ENCODE data around the gene CDK10.

DNA sequence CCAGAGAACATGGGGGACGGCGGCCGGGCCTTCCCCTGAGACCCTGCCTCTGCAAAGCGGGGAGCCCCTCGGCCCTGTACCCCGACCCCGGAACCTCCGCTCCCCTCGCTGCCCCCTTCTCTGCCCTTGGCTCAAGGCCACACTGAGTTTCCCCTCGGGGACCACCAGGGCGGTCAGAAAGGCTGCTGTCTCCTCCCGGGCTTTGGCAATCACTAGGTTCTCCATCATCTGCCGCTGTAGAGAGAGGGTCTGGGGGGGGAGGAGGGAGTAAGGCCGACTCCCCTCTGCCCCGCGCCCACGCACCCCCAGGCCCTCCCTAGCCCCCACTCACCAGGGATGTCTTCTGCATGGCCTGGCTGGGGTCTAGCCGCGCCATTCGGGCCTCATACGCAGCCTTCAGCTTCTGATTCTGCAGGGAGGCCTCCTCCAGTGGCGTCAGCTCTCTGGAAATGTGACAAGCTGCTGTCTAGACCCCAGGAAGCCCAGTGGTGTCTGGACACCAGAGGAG lies 25.8 kb downstream of the CDK10 start:
- TF ChIP-seq, protein P1, sequence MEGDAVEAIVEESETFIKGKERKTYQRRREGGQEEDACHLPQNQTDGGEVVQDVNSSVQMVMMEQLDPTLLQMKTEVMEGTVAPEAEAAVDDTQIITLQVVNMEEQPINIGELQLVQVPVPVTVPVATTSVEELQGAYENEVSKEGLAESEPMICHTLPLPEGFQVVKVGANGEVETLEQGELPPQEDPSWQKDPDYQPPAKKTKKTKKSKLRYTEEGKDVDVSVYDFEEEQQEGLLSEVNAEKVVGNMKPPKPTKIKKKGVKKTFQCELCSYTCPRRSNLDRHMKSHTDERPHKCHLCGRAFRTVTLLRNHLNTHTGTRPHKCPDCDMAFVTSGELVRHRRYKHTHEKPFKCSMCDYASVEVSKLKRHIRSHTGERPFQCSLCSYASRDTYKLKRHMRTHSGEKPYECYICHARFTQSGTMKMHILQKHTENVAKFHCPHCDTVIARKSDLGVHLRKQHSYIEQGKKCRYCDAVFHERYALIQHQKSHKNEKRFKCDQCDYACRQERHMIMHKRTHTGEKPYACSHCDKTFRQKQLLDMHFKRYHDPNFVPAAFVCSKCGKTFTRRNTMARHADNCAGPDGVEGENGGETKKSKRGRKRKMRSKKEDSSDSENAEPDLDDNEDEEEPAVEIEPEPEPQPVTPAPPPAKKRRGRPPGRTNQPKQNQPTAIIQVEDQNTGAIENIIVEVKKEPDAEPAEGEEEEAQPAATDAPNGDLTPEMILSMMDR (IDR thresholded peaks at IDR 0.05; ENCODE audit: poor library complexity, severe bottlenecking): no peak
- TF ChIP-seq EZH2 (IDR thresholded peaks at IDR 0.05; ENCODE audit: borderline replicate concordance, insufficient read depth, low read length, poor library complexity, severe bottlenecking) (no peak), EP300 (conservative IDR thresholded peaks at IDR 0.05; ENCODE audit: poor library complexity, severe bottlenecking) (no peak), TAF1 (IDR thresholded peaks at IDR 0.05; ENCODE audit: low read depth) (no peak), POLR2AphosphoS5 (IDR thresholded peaks at IDR 0.05) (no peak), SMC3 (conservative IDR thresholded peaks at IDR 0.05; ENCODE audit: poor library complexity) (no peak), RAD21 (conservative IDR thresholded peaks at IDR 0.05) (no peak), MXI1 (conservative IDR thresholded peaks at IDR 0.05; ENCODE audit: poor library complexity, severe bottlenecking) (no peak)
- TF ChIP-seq, protein P2, sequence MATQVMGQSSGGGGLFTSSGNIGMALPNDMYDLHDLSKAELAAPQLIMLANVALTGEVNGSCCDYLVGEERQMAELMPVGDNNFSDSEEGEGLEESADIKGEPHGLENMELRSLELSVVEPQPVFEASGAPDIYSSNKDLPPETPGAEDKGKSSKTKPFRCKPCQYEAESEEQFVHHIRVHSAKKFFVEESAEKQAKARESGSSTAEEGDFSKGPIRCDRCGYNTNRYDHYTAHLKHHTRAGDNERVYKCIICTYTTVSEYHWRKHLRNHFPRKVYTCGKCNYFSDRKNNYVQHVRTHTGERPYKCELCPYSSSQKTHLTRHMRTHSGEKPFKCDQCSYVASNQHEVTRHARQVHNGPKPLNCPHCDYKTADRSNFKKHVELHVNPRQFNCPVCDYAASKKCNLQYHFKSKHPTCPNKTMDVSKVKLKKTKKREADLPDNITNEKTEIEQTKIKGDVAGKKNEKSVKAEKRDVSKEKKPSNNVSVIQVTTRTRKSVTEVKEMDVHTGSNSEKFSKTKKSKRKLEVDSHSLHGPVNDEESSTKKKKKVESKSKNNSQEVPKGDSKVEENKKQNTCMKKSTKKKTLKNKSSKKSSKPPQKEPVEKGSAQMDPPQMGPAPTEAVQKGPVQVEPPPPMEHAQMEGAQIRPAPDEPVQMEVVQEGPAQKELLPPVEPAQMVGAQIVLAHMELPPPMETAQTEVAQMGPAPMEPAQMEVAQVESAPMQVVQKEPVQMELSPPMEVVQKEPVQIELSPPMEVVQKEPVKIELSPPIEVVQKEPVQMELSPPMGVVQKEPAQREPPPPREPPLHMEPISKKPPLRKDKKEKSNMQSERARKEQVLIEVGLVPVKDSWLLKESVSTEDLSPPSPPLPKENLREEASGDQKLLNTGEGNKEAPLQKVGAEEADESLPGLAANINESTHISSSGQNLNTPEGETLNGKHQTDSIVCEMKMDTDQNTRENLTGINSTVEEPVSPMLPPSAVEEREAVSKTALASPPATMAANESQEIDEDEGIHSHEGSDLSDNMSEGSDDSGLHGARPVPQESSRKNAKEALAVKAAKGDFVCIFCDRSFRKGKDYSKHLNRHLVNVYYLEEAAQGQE (IDR thresholded peaks at IDR 0.05; ENCODE audit: borderline replicate concordance): no peak

Data from neural cell (in vitro differentiated cells).